Urinary bladder (tissue), 4 donors: ENCODE measurements around the gene GNAZ. TPM values are rescaled to one million over a fixed set of nuclear protein-coding genes. Genes with fewer than 3 reads are reported as not detected.

Experiments used
- DNase-seq: peaks from one replicate; pipeline ENCODE4 v3.0.0-alpha.2; 2015; ENCODE audit errors: extremely low spot score
- H3K27ac ChIP-seq: one replicate; pipeline ENCODE4 v1.5.1; 2013; ENCODE audit warnings: low read depth, mild to moderate bottlenecking, moderate library complexity
- H3K36me3 ChIP-seq: one replicate; pipeline ENCODE4 v1.6.1; 2013; ENCODE audit warnings: mild to moderate bottlenecking, moderate library complexity; ENCODE audit not compliant: insufficient read depth
- H3K4me1 ChIP-seq: one replicate; pipeline ENCODE4 v1.6.1; 2013; ENCODE audit warnings: mild to moderate bottlenecking, moderate library complexity; ENCODE audit not compliant: insufficient read depth
- H3K4me3 ChIP-seq: one replicate; pipeline ENCODE4 v1.5.1; 2013; ENCODE audit warnings: low read depth, low read length
- WGBS: extraction: QIAGEN DNeasy Blood & Tissue Kit; methylation state at CpG from one replicate; pipeline ENCODE4 v1.1.7; 2013; 5-methylcytosine and 5-hydroxymethylcytosine counted together
- polyA plus RNA-seq: library from polyadenylated mRNA; stranded (reverse); fragments of 200-250 nt; gene quantifications from one replicate; pipeline ENCODE4 v1.2.3, GENCODE V29; 2013
- total RNA-seq: library from RNA; depleted of rRNA; stranded (reverse); fragments of >200 nt; gene quantifications from one replicate; pipeline ENCODE4 v1.2.3, GENCODE V29; 2014
- donor health status: healthy with polysubstance abuse.
- donor health status: healthy.

GNAZ gene
- total and polyA plus RNA-seq, 2 donors: 5.4 to 12.2 TPM

- Histone ChIP-seq H3K4me3 (no peak overlapping the region), H3K27ac (no peak overlapping the region), H3K36me3 (no peaks in the 10 kb centered on the region), H3K4me1 (no peaks in the 10 kb centered on the region)
- no peak for DNase-seq
- WGBS: 81% methylated on average over 14 of the region's 14 CpGs
These were observed 22.9 kb downstream of the GNAZ start for GRCh38 chr22:23093051-23093788.

GRCh38 chr22:23094260-23094659 lies 23.9 kb downstream of the GNAZ start:
- no peak for DNase-seq
- Histone ChIP-seq H3K4me3 (no peak overlapping the region), H3K27ac (no peak overlapping the region), H3K4me1 (no peaks in the 10 kb centered on the region), H3K36me3 (no peaks in the 10 kb centered on the region)
- 85% methylated on average over 9 of the region's 9 CpGs for WGBS

GRCh38 chr22:23094695-23095681 lies 24.7 kb downstream of the GNAZ start:
- WGBS: 86% methylated on average over 31 of the region's 31 CpGs
- Histone ChIP-seq H3K27ac (no peak overlapping the region), H3K4me3 (no peak overlapping the region), H3K36me3 (no peaks in the 10 kb centered on the region), H3K4me1 (no peaks in the 10 kb centered on the region)
- no peak for DNase-seq

- Histone ChIP-seq H3K4me3 (no peak overlapping the region), H3K4me1 (no peaks in the 10 kb centered on the region), H3K36me3 (no peaks in the 10 kb centered on the region), H3K27ac (no peak overlapping the region)
- WGBS: 96% methylated on average over 45 of the region's 45 CpGs
- no peak for DNase-seq
These were observed 25.5 kb downstream of the GNAZ start for GRCh38 chr22:23095733-23096342.

- Histone ChIP-seq H3K4me3 (no peak overlapping the region), H3K36me3 (no peaks in the 10 kb centered on the region), H3K27ac (no peak overlapping the region), H3K4me1 (no peaks in the 10 kb centered on the region)
- no peak for DNase-seq
- 94% methylated on average over 16 of the region's 16 CpGs for WGBS
These were observed 27.3 kb downstream of the GNAZ start for GRCh38 chr22:23097412-23098229.

- Histone ChIP-seq H3K36me3 (no peaks in the 10 kb centered on the region), H3K27ac (no peak overlapping the region), H3K4me1 (no peaks in the 10 kb centered on the region), H3K4me3 (no peak overlapping the region)
- no peak for DNase-seq
- 77% methylated on average over 5 of the region's 5 CpGs for WGBS
These were observed 27.9 kb downstream of the GNAZ start for GRCh38 chr22:23098230-23098705.

GRCh38 chr22:23098718-23099530 lies 28.6 kb downstream of the GNAZ start:
- 33% methylated on average over 28 of the region's 28 CpGs for WGBS
- DNase-seq: no peak
- Histone ChIP-seq H3K36me3 (no peaks in the 10 kb centered on the region), H3K4me3 (no peak overlapping the region), H3K27ac (no peak overlapping the region), H3K4me1 (no peaks in the 10 kb centered on the region)

GRCh38 chr22:23099531-23099804 lies 29.1 kb downstream of the GNAZ start:
- 92% methylated on average over 6 of the region's 6 CpGs for WGBS
- H3K36me3 ChIP-seq: no peaks in the 10 kb centered on the region
- no peaks in the 10 kb centered on the region for H3K4me1 ChIP-seq
- no peak for DNase-seq
- no peak overlapping the region for H3K4me3 ChIP-seq
- H3K27ac ChIP-seq: no peak overlapping the region

GRCh38 chr22:23100124-23100801 lies 29.9 kb downstream of the GNAZ start:
- no peaks in the 10 kb centered on the region for H3K36me3 ChIP-seq
- DNase-seq: no peak
- no peak overlapping the region for H3K27ac ChIP-seq
- no peaks in the 10 kb centered on the region for H3K4me1 ChIP-seq
- H3K4me3 ChIP-seq: no peak overlapping the region
- WGBS: 94% methylated on average over 7 of the region's 7 CpGs

GRCh38 chr22:23101524-23101923 lies 31.2 kb downstream of the GNAZ start:
- WGBS: 95% methylated on average over 3 of the region's 3 CpGs

GRCh38 chr22:23102002-23102655 lies 31.8 kb downstream of the GNAZ start:
- no peak for DNase-seq
- no peak overlapping the region for H3K27ac ChIP-seq
- WGBS: 95% methylated on average over 10 of the region's 10 CpGs

More at GRCh38 chr22:23101524-23101923, 31.2 kb downstream of the GNAZ start:
- Histone ChIP-seq H3K36me3 (no peaks in the 10 kb centered on the region), H3K4me1 (no peaks in the 10 kb centered on the region), H3K4me3 (no peak overlapping the region), H3K27ac (no peak overlapping the region)
- no peak for DNase-seq

GRCh38 chr22:23102776-23103175 lies 32.5 kb downstream of the GNAZ start:
- no peak overlapping the region for H3K4me3 ChIP-seq
- no peak for DNase-seq
- H3K27ac ChIP-seq: no peak overlapping the region
- no peaks in the 10 kb centered on the region for H3K4me1 ChIP-seq
- H3K36me3 ChIP-seq: no peaks in the 10 kb centered on the region
- WGBS: 89% methylated on average over 3 of the region's 3 CpGs

More at GRCh38 chr22:23102002-23102655, 31.8 kb downstream of the GNAZ start:
- no peaks in the 10 kb centered on the region for H3K4me1 ChIP-seq
- no peak overlapping the region for H3K4me3 ChIP-seq
- H3K36me3 ChIP-seq: no peaks in the 10 kb centered on the region
